Femur (tissue), 1 donor: ENCODE results near the gene ENPP5.

Source experiments
- DNase-seq: peaks from one replicate; pipeline ENCODE4 v3.0.0-alpha.2; 2017

The ENPP5 gene

GRCh38 chr6:46170357-46171289, at the start of gene ENPP5:
Gene ENPP5, minus strand, starts transcription at chr6:46170980. Its CDS starts 2,718 bp downstream, at chr6:46168262.
- peak; percentile 79 for DNase-seq

- DNase-seq = no peak
Measured at GRCh38 chr6:46219661-46220060, 48.9 kb upstream of the ENPP5 start.

- no peak for DNase-seq
Measured at GRCh38 chr6:46218457-46218856, 47.7 kb upstream of the ENPP5 start.

GRCh38 chr6:46217671-46218131, 46.9 kb upstream of the ENPP5 start:
- no peak for DNase-seq

GRCh38 chr6:46216879-46217278, 46.1 kb upstream of the ENPP5 start:
- no peak for DNase-seq

- DNase-seq = no peak
Measured at GRCh38 chr6:46215777-46216176, 45.0 kb upstream of the ENPP5 start.

GRCh38 chr6:46215213-46215612, 44.4 kb upstream of the ENPP5 start:
- DNase-seq = no peak

GRCh38 chr6:46211917-46212316, 41.1 kb upstream of the ENPP5 start:
- no peak for DNase-seq

- DNase-seq = no peak
Measured at GRCh38 chr6:46210294-46210693, 39.5 kb upstream of the ENPP5 start.

- DNase-seq = no peak
Measured at GRCh38 chr6:46208303-46208702, 37.5 kb upstream of the ENPP5 start.

- no peak for DNase-seq
Measured at GRCh38 chr6:46207174-46207573, 36.4 kb upstream of the ENPP5 start.

- DNase-seq = no peak
Measured at GRCh38 chr6:46204880-46205650, 34.3 kb upstream of the ENPP5 start.

GRCh38 chr6:46203391-46204177, 32.8 kb upstream of the ENPP5 start:
- no peak for DNase-seq

GRCh38 chr6:46201702-46202101, 30.9 kb upstream of the ENPP5 start:
- no peak for DNase-seq

GRCh38 chr6:46199387-46199786, 28.6 kb upstream of the ENPP5 start:
- no peak for DNase-seq

- DNase-seq = no peak
Measured at GRCh38 chr6:46191961-46192360, 21.2 kb upstream of the ENPP5 start.

GRCh38 chr6:46190889-46191288, 20.1 kb upstream of the ENPP5 start:
- no peak for DNase-seq

GRCh38 chr6:46189726-46190125, 18.9 kb upstream of the ENPP5 start:
- no peak for DNase-seq

GRCh38 chr6:46186583-46186982, 15.8 kb upstream of the ENPP5 start:
- DNase-seq = no peak

- DNase-seq = peak; percentile 31
Measured at GRCh38 chr6:46184114-46184513, 13.3 kb upstream of the ENPP5 start.

- no peak for DNase-seq
Measured at GRCh38 chr6:46175976-46176375, 5.2 kb upstream of the ENPP5 start.

- no peak for DNase-seq
Measured at GRCh38 chr6:46175446-46175845, 4.7 kb upstream of the ENPP5 start.

GRCh38 chr6:46174904-46175303, 4.1 kb upstream of the ENPP5 start:
- DNase-seq = no peak
